CD14-positive monocyte (primary cell): ENCODE data around the gene AOAH. TPM values are rescaled to one million over a fixed set of nuclear protein-coding genes. Genes with fewer than 3 reads are reported as not detected.

ENCODE experiments used
- DNase-seq, 3 donors: peaks; one replicate each; pipeline ENCODE4 v3.0.0-alpha.2; 2011 to 2022
- H2AFZ ChIP-seq: 2 replicates; pipeline ENCODE4 v1.6.0; 2012; ENCODE audit warnings: mild to moderate bottlenecking, low read depth, low read length, inconsistent platforms; ENCODE audit not compliant: insufficient read depth, poor library complexity, severe bottlenecking
- H3K27ac ChIP-seq, 2 donors: 1 replicate in 1 of 2; 2 replicates in 1 of 2; pipeline ENCODE4 v1.5.1; 2012 to 2013; ENCODE audit warnings: low read length in 2 of 2, control low read depth in 1 of 2, inconsistent platforms in 1 of 2, low read depth in 1 of 2, mild to moderate bottlenecking in 1 of 2
- H3K27me3 ChIP-seq, 2 donors: one replicate each; pipeline versions ENCODE4 v1.6.0 to v1.6.1; 2011 to 2013; ENCODE audit warnings: low read length in 2 of 2; ENCODE audit not compliant: control insufficient read depth in 2 of 2, insufficient read depth in 2 of 2
- H3K36me3 ChIP-seq, 2 donors: replicated peaks in 1 of 2; 1 replicate in 1 of 2; 2 replicates in 1 of 2; pipeline versions ENCODE4 v1.5.1 to v1.6.1; 2012 to 2013; ENCODE audit warnings: low read length in 2 of 2, control low read depth in 1 of 2, inconsistent platforms in 1 of 2, mild to moderate bottlenecking in 1 of 2; ENCODE audit not compliant: insufficient read depth in 2 of 2, control insufficient read depth in 1 of 2
- H3K4me1 ChIP-seq, 2 donors: 1 replicate in 1 of 2; 2 replicates in 1 of 2; pipeline versions ENCODE4 v1.5.1 to v1.6.1; 2012 to 2013; ENCODE audit warnings: low read length in 2 of 2, control low read depth in 1 of 2, inconsistent platforms in 1 of 2, mild to moderate bottlenecking in 1 of 2, moderate library complexity in 1 of 2; ENCODE audit not compliant: insufficient read depth in 2 of 2, control insufficient read depth in 1 of 2
- H3K4me2 ChIP-seq: replicated peaks from 2 replicates; pipeline ENCODE3; 2012; ENCODE audit warnings: low read length, moderate library complexity, mild to moderate bottlenecking; ENCODE audit not compliant: poor library complexity, severe bottlenecking; ENCODE audit errors: extremely low read depth
- H3K4me3 ChIP-seq, 3 experiments: fragments of 200-600 bp in 1 of 3; sonication (generic) in 1 of 3; replicated peaks in 1 of 3; 1 replicate in 2 of 3; 2 replicates in 1 of 3; pipeline ENCODE4 v1.5.1; 2011 to 2013; ENCODE audit warnings: low read length in 3 of 3, mild to moderate bottlenecking in 3 of 3, control low read depth in 2 of 3, low read depth in 2 of 3, inconsistent platforms in 1 of 3, moderate library complexity in 1 of 3
- H3K79me2 ChIP-seq: 2 replicates; pipeline ENCODE4 v1.6.0; 2012; ENCODE audit warnings: mild to moderate bottlenecking, control low read depth, inconsistent platforms, low read length, moderate library complexity; ENCODE audit not compliant: insufficient read depth
- H3K9ac ChIP-seq: 2 replicates; pipeline ENCODE4 v1.6.0; 2017; ENCODE audit warnings: low read length, mild to moderate bottlenecking; ENCODE audit not compliant: insufficient read depth, poor library complexity, severe bottlenecking
- H3K9me3 ChIP-seq, 2 donors: replicated peaks in 1 of 2; 1 replicate in 1 of 2; 2 replicates in 1 of 2; pipeline versions ENCODE4 v1.5.1 to v1.6.1; 2012 to 2013; ENCODE audit warnings: low read length in 2 of 2, control low read depth in 1 of 2; ENCODE audit not compliant: control insufficient read depth in 1 of 2, insufficient read depth in 1 of 2
- H4K20me1 ChIP-seq: 2 replicates; pipeline ENCODE4 v1.6.0; 2012; ENCODE audit warnings: mild to moderate bottlenecking, low read length, control low read depth, moderate library complexity; ENCODE audit not compliant: insufficient read depth
- H3K27ac Mint-ChIP-seq, 7 donors: one replicate each; pipeline ENCODE4 v1.8.0; 2020; ENCODE audit warnings: mild to moderate bottlenecking in 7 of 7, mixed read lengths in 7 of 7, moderate library complexity in 6 of 7, inconsistent platforms in 2 of 7
- H3K27me3 Mint-ChIP-seq, 3 donors: one replicate each; pipeline ENCODE4 v1.8.0; 2021 to 2022; ENCODE audit warnings: low read depth in 3 of 3, mild to moderate bottlenecking in 3 of 3, mixed read lengths in 3 of 3, moderate library complexity in 3 of 3, inconsistent platforms in 1 of 3
- H3K36me3 Mint-ChIP-seq, 2 donors: one replicate each; pipeline ENCODE4 v1.8.0; 2020; ENCODE audit warnings: mixed read lengths in 2 of 2, inconsistent platforms in 1 of 2, mild to moderate bottlenecking in 1 of 2
- H3K4me1 Mint-ChIP-seq: one replicate; pipeline ENCODE4 v1.8.0; 2020; ENCODE audit warnings: mild to moderate bottlenecking, mixed read lengths
- H3K4me3 Mint-ChIP-seq, 2 donors: one replicate each; pipeline ENCODE4 v1.8.0; 2020; ENCODE audit warnings: mild to moderate bottlenecking in 2 of 2, mixed read lengths in 2 of 2, moderate library complexity in 1 of 2
- H3K9me3 Mint-ChIP-seq, 7 donors: one replicate each; pipeline ENCODE4 v1.8.0; 2020 to 2022; ENCODE audit warnings: mixed read lengths in 7 of 7, mild to moderate bottlenecking in 6 of 7, moderate library complexity in 6 of 7, inconsistent platforms in 2 of 7
- CTCF ChIP-seq: fragments of 200-600 bp; IDR thresholded peaks from one replicate; pipeline ENCODE4 v1.8.0; 2022; ENCODE audit warnings: antibody characterized with exemption, mild to moderate bottlenecking
- WGBS: methylation state at CpG from one replicate; pipeline ENCODE4 v1.1.5; 2013; ENCODE audit warnings: missing lambda C conversion rate; ENCODE audit not compliant: insufficient coverage; 5-methylcytosine and 5-hydroxymethylcytosine counted together
- intact Hi-C, 2 donors: fragments of 100-400 bp; cut with micrococcal nuclease; formaldehyde crosslinking; loops; one replicate each; pipeline versions ENCODE4 v1.15.0 to v1.15.1; 2023
- polyA plus RNA-seq, 3 donors: library from polyadenylated mRNA; depleted of rRNA in 1 of 3; unstranded in 2 of 3; stranded (reverse) in 1 of 3; fragments of 300-500 nt in 2 of 3; fragments of >200 nt in 1 of 3; fragmentation: Illumina TruSeq in 2 of 3; gene quantifications; 1 replicate in 2 of 3; 2 replicates in 1 of 3; pipeline ENCODE4 v1.2.3, GENCODE V29; 2012 to 2021

The AOAH gene
- polyA plus RNA-seq, 3 donors: 305 to 467 (median 349) TPM

- Mint-ChIP-seq H3K9me3 (no peaks in the 10 kb centered on the region), H3K4me3 (no peak overlapping the region), H3K27me3 (no peaks in the 10 kb centered on the region), H3K27ac (peak overlapping the region; percentile 63 to 91 (median 82)), H3K4me1 (peaks cover 36% of the 10 kb centered on the region), H3K36me3 (peaks cover 85 to 90% of the 10 kb centered on the region in 2 donors)
- Histone ChIP-seq H3K27ac (peak overlapping the region; percentile 62 to 63), H3K4me1 (peaks cover 17 to 23% of the 10 kb centered on the region in 2 donors), H3K79me2 (no peaks in the 10 kb centered on the region), H3K27me3 (no peaks in the 10 kb centered on the region), H3K9me3 (no peaks in the 10 kb centered on the region), H2AFZ (no peak overlapping the region), H4K20me1 (peaks cover 98% of the 10 kb centered on the region), H3K4me2 (no peak overlapping the region), H3K36me3 (peaks cover 68 to 100% of the 10 kb centered on the region in 2 donors), H3K9ac (no peak overlapping the region), H3K4me3 (no peak overlapping the region)
- TF ChIP-seq CTCF: no peak
- intact Hi-C loops: no loop called here
- peak in 1 of 3 donors; percentile 30 for DNase-seq
- WGBS: 69% methylated on average over 2 of the region's 6 CpGs
These were observed 124.0 kb downstream of the AOAH start for GRCh38 chr7:36600314-36600682.

- H3K27me3 ChIP-seq: no peaks in the 10 kb centered on the region
- H3K9me3 Mint-ChIP-seq: no peaks in the 10 kb centered on the region
- peaks cover 68 to 100% of the 10 kb centered on the region in 2 donors for H3K36me3 ChIP-seq
- no peak overlapping the region for H3K4me3 ChIP-seq
- H4K20me1 ChIP-seq: peaks cover 98% of the 10 kb centered on the region
- intact Hi-C loops: no loop called here
- no peak overlapping the region for H3K9ac ChIP-seq
- TF ChIP-seq CTCF: no peak
- H3K79me2 ChIP-seq: no peaks in the 10 kb centered on the region
- peaks cover 37% of the 10 kb centered on the region for H3K4me1 Mint-ChIP-seq
- no peaks in the 10 kb centered on the region for H3K27me3 Mint-ChIP-seq
- peaks cover 84 to 90% of the 10 kb centered on the region in 2 donors for H3K36me3 Mint-ChIP-seq
- 97% methylated on average over 8 of the region's 10 CpGs for WGBS
- H3K27ac ChIP-seq: peak overlapping the region; percentile 62 to 63
- DNase-seq: peak in 2 of 3 donors; percentile 18 to 56
- H3K4me1 ChIP-seq: peaks cover 17 to 23% of the 10 kb centered on the region in 2 donors
- H3K4me2 ChIP-seq: no peak overlapping the region
- H3K4me3 Mint-ChIP-seq: peak overlapping the region in 1 of 2 donors; percentile 59
- H3K27ac Mint-ChIP-seq: peak overlapping the region; percentile 63 to 91 (median 82)
- no peak overlapping the region for H2AFZ ChIP-seq
- H3K9me3 ChIP-seq: no peaks in the 10 kb centered on the region
These were observed 124.5 kb downstream of the AOAH start for GRCh38 chr7:36599645-36600313.
